Measurements from ENCODE around the gene GRM8.

The GRM8 gene

GRCh38 chr7:126656165-126656564, 596.6 kb downstream of the GRM8 start:
- DNase-seq: no peak

GRCh38 chr7:126637538-126637937, 615.2 kb downstream of the GRM8 start:
- DNase-seq: no peak

- no peak for DNase-seq
Measured at GRCh38 chr7:126635545-126635944, 617.2 kb downstream of the GRM8 start.

- no peak for DNase-seq
Measured at GRCh38 chr7:126608339-126608776, 644.4 kb downstream of the GRM8 start.

- DNase-seq: no peak
Measured at GRCh38 chr7:126606331-126606730, 646.4 kb downstream of the GRM8 start.

- DNase-seq: no peak
Measured at GRCh38 chr7:126605553-126605952, 647.2 kb downstream of the GRM8 start.

- no peak for DNase-seq
Measured at GRCh38 chr7:126605056-126605455, 647.7 kb downstream of the GRM8 start.

- no peak for DNase-seq
Measured at GRCh38 chr7:126589068-126589684, 663.6 kb downstream of the GRM8 start.

- no peak for DNase-seq
Measured at GRCh38 chr7:126578338-126578737, 674.4 kb downstream of the GRM8 start.

GRCh38 chr7:126574276-126575250, 678.2 kb downstream of the GRM8 start:
- DNase-seq: no peak

GRCh38 chr7:126570845-126571244, 681.9 kb downstream of the GRM8 start:
- no peak for DNase-seq

GRCh38 chr7:126569402-126569801, 683.3 kb downstream of the GRM8 start:
- no peak for DNase-seq

GRCh38 chr7:126557271-126557670, 695.5 kb downstream of the GRM8 start:
- no peak for DNase-seq

- DNase-seq: no peak
Measured at GRCh38 chr7:126541406-126541805, 711.3 kb downstream of the GRM8 start.

GRCh38 chr7:126535176-126535575, 717.6 kb downstream of the GRM8 start:
- DNase-seq: no peak

- DNase-seq: no peak
Measured at GRCh38 chr7:126533715-126534114, 719.0 kb downstream of the GRM8 start.

- no peak for DNase-seq
Measured at GRCh38 chr7:126529833-126530232, 722.9 kb downstream of the GRM8 start.

- DNase-seq: no peak
Measured at GRCh38 chr7:126529254-126529653, 723.5 kb downstream of the GRM8 start.

GRCh38 chr7:126525906-126526305, 726.8 kb downstream of the GRM8 start:
- DNase-seq: no peak

- no peak for DNase-seq
Measured at GRCh38 chr7:126524967-126525366, 727.8 kb downstream of the GRM8 start.

GRCh38 chr7:126511046-126511445, 741.7 kb downstream of the GRM8 start:
- DNase-seq: no peak

GRCh38 chr7:126501617-126502016, 751.1 kb downstream of the GRM8 start:
- no peak for DNase-seq

- no peak for DNase-seq
Measured at GRCh38 chr7:126499481-126499880, 753.3 kb downstream of the GRM8 start.

GRCh38 chr7:126495733-126496132, 757.0 kb downstream of the GRM8 start:
- no peak for DNase-seq
